ENCODE data around the gene PAPSS1.

PAPSS1 gene

DNA sequence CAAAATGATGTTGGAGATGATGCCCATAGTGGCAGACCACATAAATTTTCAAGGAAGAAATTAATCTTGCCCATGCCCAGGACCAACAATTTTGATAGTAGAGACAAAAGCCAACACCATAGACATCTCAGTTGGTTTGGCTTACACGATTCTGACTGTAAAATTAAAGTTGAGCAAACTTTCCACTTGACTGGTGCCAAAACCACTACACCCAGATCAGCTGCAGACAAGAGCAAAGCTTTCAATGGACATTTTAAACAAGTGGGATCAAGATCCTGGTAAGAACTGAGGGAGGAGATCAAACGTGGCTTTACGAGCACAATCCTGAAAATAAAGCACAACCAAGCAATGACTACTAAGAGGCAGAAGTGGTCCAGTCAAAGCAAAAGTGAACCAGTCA, 90.7 kb downstream of the PAPSS1 start:
- no peak for DNase-seq (ENCODE audit: low read depth)

- no peak for DNase-seq (ENCODE audit: low read depth)
Measured at GRCh38 chr4:107625391-107625902, 94.6 kb downstream of the PAPSS1 start.

- no peak for DNase-seq (ENCODE audit: low read depth)
Measured at GRCh38 chr4:107624024-107624423, 96.0 kb downstream of the PAPSS1 start.

DNA sequence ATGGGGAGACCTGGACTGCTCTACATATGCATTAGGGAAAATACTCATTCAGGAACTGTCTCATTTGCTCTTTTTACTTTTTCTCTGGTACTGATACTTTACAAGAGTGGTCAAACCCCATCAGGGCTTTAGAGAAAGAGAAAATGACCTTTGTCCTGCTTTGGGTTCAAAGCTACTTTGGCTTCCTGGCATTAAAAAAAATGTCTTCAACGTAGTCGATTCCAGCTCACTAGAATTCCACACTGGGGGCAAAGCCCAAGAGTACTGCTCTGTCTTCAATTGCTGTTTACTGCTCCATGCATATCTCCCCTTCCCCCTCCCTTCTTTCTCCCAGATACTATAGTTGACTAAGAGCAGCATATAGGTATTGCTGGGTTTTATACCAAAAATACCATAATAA, 98.0 kb downstream of the PAPSS1 start:
- no peak for DNase-seq (ENCODE audit: low read depth)

DNA sequence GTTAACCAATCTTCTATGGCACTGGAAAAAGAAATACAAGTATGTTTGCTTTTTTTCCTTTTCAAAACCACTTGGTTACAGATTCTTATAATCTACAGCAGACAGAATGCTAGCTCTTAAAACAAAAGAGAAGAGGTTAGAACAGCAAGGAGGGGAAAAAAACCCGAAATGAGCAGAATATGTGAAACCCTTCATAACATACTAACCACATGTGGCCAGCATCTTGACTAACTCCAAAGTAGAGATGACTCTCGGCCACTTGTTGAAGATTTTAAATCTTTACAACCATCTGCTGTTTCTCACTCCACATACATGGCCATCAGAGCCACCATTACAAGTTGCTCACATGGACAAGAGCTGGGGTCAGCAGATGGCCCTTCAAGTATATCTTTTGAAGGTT, 100.3 kb downstream of the PAPSS1 start:
- DNase-seq (ENCODE audit: low read depth): no peak

- no peak for DNase-seq (ENCODE audit: low read depth)
Measured at GRCh38 chr4:107619066-107619465, 101.0 kb downstream of the PAPSS1 start.

DNA sequence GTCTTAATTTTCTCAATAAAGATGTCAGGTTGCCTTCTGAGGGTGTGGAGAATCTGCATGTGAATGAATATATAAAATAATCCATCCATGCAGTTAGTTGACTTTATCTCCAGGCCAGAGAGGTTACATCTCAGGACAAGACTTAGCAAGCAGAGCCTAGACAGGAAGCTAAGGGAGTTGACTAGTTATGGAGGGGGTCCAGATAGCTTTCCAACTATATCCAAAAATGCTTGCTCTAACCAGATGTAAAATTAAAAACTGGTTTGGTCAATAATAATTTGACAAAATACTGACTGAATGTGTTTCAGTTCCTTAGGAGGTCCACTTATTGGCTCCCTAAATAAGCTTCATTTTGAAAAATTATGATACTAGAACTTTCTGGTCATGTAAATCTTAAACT, 101.4 kb downstream of the PAPSS1 start:
- no peak for DNase-seq (ENCODE audit: low read depth)

- no peak for DNase-seq (ENCODE audit: low read depth)
Measured at GRCh38 chr4:107616838-107617389, 103.1 kb downstream of the PAPSS1 start.

DNA sequence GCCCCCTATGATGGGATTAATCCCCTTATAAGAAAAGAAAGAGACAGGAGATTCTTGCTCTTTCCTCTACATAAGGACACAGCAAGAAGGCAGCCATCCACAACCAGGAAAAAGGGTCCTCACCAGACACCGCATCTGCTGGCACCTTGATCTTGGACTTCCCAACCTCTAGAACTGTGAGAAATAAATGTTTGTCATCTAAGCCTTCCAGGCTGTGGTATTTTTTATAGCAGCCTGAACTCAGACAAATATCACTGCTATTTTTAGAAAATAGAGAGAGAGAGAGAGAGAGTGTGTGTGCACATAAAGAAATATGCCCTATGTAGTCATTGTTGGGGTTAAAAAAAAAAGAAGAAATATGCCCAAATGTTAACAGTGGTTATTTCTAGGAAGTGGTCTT, 104.2 kb downstream of the PAPSS1 start:
- DNase-seq (ENCODE audit: low read depth): no peak

DNA sequence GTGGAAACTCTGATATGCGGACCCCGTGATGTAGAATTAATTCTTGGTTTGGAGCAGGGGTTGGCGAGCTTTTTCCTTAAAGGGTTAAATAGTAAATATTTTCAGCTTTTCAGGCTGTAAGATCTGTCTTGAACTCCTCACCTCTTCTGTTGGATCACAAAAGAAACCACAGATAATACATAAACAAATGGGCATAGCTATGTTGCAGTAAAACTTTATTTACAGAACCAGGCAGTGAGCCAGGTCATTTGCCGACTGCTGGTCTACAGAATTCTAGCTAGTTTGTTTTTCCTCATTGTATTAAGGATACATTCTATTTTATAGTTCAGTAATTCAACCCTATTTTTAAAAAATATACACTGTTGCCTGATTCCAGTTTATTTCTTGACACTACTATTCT, 116.6 kb downstream of the PAPSS1 start:
- no peak for DNase-seq (ENCODE audit: low read depth)

- no peak for DNase-seq (ENCODE audit: low read depth)
Measured at GRCh38 chr4:107600983-107601382, 119.1 kb downstream of the PAPSS1 start.

GRCh38 chr4:107600436-107600835, 119.6 kb downstream of the PAPSS1 start:
- DNase-seq (ENCODE audit: low read depth): no peak

GRCh38 chr4:107599841-107600240, 120.2 kb downstream of the PAPSS1 start:
- DNase-seq (ENCODE audit: low read depth): no peak

DNA sequence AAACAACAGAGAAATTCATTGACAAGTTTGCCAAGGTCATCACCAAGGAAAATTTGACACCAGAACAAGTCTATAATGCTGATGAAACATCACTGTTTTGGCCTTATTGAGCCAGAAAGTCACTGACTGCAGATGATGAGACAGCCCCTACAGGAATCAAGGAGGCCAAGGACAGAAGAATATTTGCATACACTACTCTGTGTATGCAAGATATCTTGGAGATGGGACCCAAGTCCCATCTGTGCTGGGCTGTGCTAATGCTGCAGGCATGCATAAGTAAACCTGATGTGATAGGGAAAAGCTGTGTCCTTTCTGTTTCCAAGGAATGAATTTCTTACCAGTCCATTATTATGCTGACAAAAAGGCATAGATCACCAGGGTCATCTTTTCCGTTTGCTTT, 126.8 kb downstream of the PAPSS1 start:
- DNase-seq (ENCODE audit: low read depth): no peak

DNA sequence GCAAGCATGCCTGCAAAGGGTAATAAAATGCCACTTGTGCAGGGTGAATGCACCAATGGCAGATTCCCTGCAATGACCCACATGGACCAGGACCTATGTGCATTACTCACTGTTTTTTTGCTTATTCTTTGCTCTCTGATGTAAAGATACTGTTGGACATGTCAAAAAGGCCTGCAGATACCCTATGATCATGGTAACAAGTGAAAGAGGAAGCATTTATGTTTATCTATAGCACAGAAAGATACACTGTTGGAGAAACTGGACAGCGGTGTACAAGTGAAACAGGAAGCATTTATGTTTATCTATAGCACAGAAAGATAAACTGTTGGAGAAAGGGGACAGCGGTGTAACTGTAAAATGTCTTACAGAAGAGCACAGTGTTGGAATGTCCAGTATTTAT, 127.5 kb downstream of the PAPSS1 start:
- DNase-seq (ENCODE audit: low read depth): no peak

DNA sequence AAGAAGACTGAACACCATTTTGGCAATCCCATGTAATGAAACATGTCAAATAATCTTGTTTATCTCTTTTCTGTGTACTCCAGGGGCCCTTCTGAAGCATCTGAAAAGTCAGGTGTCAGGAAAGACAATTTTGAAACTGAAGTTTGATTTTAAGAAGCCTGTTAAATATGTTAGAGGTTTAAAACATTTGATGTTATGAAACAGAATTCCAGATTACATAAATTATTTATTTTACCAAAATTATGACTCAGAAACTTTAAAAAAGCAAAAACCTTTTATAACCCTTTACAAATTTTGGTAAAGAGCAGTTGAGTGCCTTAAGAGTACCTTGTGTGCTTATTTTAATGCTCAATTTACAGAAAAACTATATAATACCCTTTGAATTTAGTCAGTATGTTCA, 130.8 kb downstream of the PAPSS1 start:
- DNase-seq (ENCODE audit: low read depth): no peak

DNA sequence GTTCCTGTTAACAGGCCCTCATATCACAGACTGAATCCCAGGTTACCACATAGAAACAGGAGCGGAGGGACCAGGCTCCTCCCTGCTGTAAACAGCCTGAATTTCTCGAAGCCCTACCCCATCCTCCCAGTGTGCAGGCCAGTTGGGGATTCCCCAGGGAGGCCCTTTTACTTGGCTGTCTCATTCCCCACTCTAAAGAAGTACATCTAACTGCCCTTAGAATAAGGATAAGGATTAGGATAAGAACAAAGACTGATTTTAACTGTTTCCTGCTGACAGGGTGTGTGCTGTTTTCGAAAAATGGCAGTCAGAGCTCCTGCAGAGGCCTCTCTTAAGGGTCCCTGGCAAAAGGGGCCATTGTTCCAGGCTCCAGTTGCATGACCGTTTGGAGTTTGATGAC, 133.7 kb downstream of the PAPSS1 start:
- DNase-seq (ENCODE audit: low read depth): no peak

DNA sequence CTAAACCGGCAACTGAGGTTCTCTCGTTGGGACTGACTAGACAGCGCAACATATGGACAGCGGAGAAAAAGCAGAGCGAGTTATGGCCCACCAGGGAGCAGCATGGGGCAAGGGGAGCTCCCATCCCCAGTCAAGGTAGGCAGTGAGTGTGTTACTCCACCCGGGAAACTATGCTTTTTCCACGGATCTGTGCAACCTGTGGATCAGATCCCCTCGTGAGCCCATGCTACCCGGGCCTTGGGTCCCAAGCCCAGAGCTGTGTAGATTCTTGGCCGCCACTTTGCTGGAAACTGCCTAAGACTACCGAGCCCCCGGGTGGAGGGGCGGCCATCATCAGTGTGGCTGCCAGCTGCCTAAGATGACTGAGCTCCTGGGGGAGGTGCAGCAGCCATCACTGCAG, 140.9 kb downstream of the PAPSS1 start:
- DNase-seq (ENCODE audit: low read depth): no peak

DNA sequence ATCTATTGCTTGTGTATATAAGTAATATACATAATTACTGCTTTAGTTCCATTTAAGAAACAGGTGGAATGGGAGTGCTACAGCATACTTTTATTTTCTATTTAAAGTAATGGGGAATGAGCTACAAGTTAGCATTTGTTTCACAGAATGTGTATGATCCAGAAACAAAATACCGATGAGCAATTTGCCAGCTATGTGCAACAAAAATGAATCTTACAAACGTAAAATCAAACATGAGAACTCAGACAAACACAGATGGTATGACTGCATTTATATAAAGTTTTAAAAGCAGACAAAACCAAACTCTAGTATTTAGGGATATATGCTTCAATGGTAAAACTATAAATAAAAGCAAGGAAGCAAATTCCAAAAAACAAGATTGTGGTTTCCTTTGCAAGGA, 141.7 kb downstream of the PAPSS1 start:
- DNase-seq (ENCODE audit: low read depth): no peak

DNA sequence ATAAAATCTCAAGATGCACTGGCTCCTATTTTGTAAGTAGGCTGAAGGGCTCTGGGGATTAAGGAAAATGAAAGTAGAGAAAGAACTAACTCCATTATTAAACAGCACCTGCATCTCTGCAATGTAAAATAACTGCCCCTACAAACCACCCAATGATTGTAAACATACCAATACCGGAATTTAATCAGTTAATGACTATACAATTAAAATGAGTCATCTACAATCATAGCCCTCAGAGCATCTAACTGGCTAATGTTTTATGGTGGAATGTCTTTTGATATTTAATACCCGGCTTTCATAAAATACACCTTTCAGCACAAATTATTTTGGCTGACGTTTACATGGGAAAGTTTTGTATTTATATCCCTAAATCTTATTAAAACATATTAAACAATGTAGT, 142.3 kb downstream of the PAPSS1 start:
- DNase-seq (ENCODE audit: low read depth): no peak

DNA sequence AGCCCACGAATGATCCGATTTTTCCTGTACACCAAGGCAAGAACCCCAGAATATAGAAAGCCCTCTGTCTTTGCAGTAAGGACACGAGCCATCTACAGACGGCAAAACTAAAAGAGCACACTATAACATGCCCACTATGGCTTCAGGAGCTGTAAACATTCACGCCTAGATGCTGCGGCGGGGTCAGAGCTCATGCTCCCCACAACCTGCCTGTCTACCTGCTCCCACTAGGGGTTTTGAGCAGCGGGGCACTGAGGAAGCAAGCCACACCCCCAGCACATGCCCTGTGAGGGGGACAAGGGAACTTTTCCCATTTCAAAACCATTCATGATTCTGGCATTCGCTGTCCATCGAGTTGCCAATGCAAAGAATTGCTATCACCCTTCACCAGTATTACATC, 144.8 kb downstream of the PAPSS1 start:
- DNase-seq (ENCODE audit: low read depth): no peak

DNA sequence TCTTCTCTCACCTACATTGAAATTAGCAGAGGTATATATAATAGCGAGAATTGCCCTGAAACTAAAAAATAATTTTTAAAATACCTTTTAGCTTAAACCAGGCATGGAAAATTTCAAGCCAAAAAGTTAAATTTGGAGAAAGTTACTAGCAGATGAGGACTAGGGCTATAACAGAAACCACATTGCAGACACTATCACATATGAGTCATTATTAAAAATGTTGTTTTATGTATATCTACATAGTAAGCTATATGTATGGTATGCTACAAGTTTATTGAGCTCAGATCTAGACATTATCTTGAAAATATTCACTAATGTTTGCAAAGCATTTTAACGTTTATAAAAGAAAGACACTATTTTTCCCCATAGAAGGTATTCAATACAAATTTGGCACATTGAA, 147.8 kb downstream of the PAPSS1 start:
- DNase-seq (ENCODE audit: low read depth): no peak

- DNase-seq (ENCODE audit: low read depth): no peak
Measured at GRCh38 chr4:107570952-107571351, 149.1 kb downstream of the PAPSS1 start.

GRCh38 chr4:107564326-107564725, 155.7 kb downstream of the PAPSS1 start:
- DNase-seq (ENCODE audit: low read depth): no peak
